DOHH2 (cell line): ENCODE measurements around the gene SCGB1D1.

Experiments used
- H3F3A ChIP-seq: fragments of 200-600 bp; sonication (generic), shearing (Covaris generic); 2 replicates; pipeline ENCODE4 v1.6.0; 2016; ENCODE audit warnings: antibody characterized with exemption, mild to moderate bottlenecking; ENCODE audit not compliant: control insufficient read depth, insufficient read depth
- H3K27ac ChIP-seq: fragments of 200-600 bp; sonication (generic); 2 replicates; pipeline ENCODE4 v1.5.1; 2014; ENCODE audit warnings: low read depth, mild to moderate bottlenecking, low read length, moderate library complexity
- H3K27me3 ChIP-seq: fragments of 200-600 bp; sonication (generic); 2 replicates; pipeline ENCODE4 v1.6.1; 2014; ENCODE audit warnings: mild to moderate bottlenecking, low read length, mixed read lengths; ENCODE audit not compliant: control insufficient read depth
- H3K36me3 ChIP-seq: fragments of 200-600 bp; sonication (generic); 2 replicates; pipeline ENCODE4 v1.6.1; 2014; ENCODE audit warnings: mild to moderate bottlenecking, low read length, moderate library complexity, mixed read lengths; ENCODE audit not compliant: control insufficient read depth
- H3K4me1 ChIP-seq: fragments of 200-600 bp; sonication (generic); 2 replicates; pipeline ENCODE4 v1.6.1; 2014; ENCODE audit warnings: mild to moderate bottlenecking, low read length, mixed read lengths; ENCODE audit not compliant: control insufficient read depth
- H3K4me2 ChIP-seq: fragments of 200-600 bp; sonication (generic); 2 replicates; pipeline ENCODE4 v1.6.0; 2014; ENCODE audit warnings: mild to moderate bottlenecking, low read length, moderate library complexity
- H3K4me3 ChIP-seq: fragments of 200-600 bp; sonication (generic); 2 replicates; pipeline ENCODE4 v1.5.1; 2014; ENCODE audit warnings: mild to moderate bottlenecking, low read length, mixed read lengths
- H3K79me2 ChIP-seq: fragments of 200-600 bp; sonication (generic); 2 replicates; pipeline ENCODE4 v1.6.1; 2014; ENCODE audit warnings: mild to moderate bottlenecking, low read length, mixed read lengths; ENCODE audit not compliant: control insufficient read depth
- H3K9me2 ChIP-seq: fragments of 200-600 bp; sonication (generic); replicated peaks from 2 replicates; pipeline ENCODE4 v1.6.1; 2014; ENCODE audit warnings: mild to moderate bottlenecking, low read length, mixed read lengths; ENCODE audit not compliant: control insufficient read depth
- H3K9me3 ChIP-seq: fragments of 200-600 bp; sonication (generic); 2 replicates; pipeline ENCODE4 v1.6.1; 2014; ENCODE audit warnings: antibody characterized with exemption, low read length, mixed read lengths; ENCODE audit not compliant: control insufficient read depth, insufficient read depth
- H4K20me1 ChIP-seq: fragments of 200-600 bp; sonication (generic); 2 replicates; pipeline ENCODE4 v1.6.0; 2014; ENCODE audit warnings: low read depth, mild to moderate bottlenecking, antibody characterized with exemption, low read length, moderate library complexity; ENCODE audit not compliant: control insufficient read depth, insufficient read depth
- EZH2phosphoT487 ChIP-seq: fragments of 200-600 bp; sonication (generic); IDR thresholded peaks from 2 replicates; pipeline ENCODE4 v1.6.1; 2017; ENCODE audit warnings: borderline replicate concordance, mild to moderate bottlenecking, antibody characterized with exemption, low read length, moderate library complexity, mixed read lengths
- TF ChIP-seq, protein P1 (sequence below): fragments of 200-600 bp; sonication (generic); IDR thresholded peaks from one replicate; pipeline ENCODE4 v1.5.1; 2014; ENCODE audit warnings: antibody characterized with exemption, mild to moderate bottlenecking, low read depth, low read length; ENCODE audit not compliant: poor library complexity, severe bottlenecking

The SCGB1D1 gene

GRCh38 chr11:62217191-62217748, 27.3 kb downstream of the SCGB1D1 start:
- no peaks in the 10 kb centered on the region for H3K36me3 ChIP-seq

DNA sequence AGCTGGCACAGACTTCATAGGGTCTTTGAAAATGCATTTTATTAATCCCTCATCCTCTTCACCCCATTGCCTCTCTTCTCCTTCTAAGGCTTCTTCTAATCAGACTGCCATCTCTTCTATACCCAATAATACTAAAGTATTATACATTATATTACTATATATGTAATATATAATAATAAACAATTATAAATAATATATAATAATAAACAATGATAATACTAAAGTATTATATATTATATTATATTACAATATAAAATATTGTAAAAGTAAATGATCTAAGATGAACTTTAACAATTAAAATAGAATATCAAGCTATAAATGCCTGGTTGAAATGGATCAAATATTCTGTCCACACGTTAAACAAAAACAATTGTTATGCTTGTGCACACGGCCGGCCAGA, 31.5 kb downstream of the SCGB1D1 start:
- no peak overlapping the region for H3K4me2 ChIP-seq
- no peaks in the 10 kb centered on the region for H4K20me1 ChIP-seq
- no peaks in the 10 kb centered on the region for H3K79me2 ChIP-seq
- H3K4me1 ChIP-seq = no peaks in the 10 kb centered on the region
- H3K9me2 ChIP-seq = no peaks in the 10 kb centered on the region
- H3K27ac ChIP-seq = no peak overlapping the region
- H3K4me3 ChIP-seq = no peak overlapping the region
- H3K27me3 ChIP-seq = no peaks in the 10 kb centered on the region; the same call in 1 of the 2 replicates
- H3F3A ChIP-seq = no peaks in the 10 kb centered on the region
- TF ChIP-seq EZH2phosphoT487 = no peak
- TF ChIP-seq, protein P1, sequence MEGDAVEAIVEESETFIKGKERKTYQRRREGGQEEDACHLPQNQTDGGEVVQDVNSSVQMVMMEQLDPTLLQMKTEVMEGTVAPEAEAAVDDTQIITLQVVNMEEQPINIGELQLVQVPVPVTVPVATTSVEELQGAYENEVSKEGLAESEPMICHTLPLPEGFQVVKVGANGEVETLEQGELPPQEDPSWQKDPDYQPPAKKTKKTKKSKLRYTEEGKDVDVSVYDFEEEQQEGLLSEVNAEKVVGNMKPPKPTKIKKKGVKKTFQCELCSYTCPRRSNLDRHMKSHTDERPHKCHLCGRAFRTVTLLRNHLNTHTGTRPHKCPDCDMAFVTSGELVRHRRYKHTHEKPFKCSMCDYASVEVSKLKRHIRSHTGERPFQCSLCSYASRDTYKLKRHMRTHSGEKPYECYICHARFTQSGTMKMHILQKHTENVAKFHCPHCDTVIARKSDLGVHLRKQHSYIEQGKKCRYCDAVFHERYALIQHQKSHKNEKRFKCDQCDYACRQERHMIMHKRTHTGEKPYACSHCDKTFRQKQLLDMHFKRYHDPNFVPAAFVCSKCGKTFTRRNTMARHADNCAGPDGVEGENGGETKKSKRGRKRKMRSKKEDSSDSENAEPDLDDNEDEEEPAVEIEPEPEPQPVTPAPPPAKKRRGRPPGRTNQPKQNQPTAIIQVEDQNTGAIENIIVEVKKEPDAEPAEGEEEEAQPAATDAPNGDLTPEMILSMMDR = no peak
- peaks cover 27% of the 10 kb centered on the region for H3K9me3 ChIP-seq
- no peaks in the 10 kb centered on the region for H3K36me3 ChIP-seq

More at GRCh38 chr11:62217191-62217748, 27.3 kb downstream of the SCGB1D1 start:
- no peak overlapping the region for H3K4me2 ChIP-seq
- H3K4me3 ChIP-seq = no peak overlapping the region
- H3K27me3 ChIP-seq = peaks cover 9% of the 10 kb centered on the region; the same call in 1 of the 2 replicates
- TF ChIP-seq EZH2phosphoT487 = no peak
- TF ChIP-seq, protein P1 = peak; percentile 33
- 0 out of 2 replicates have a peak, but pooled peaks cover 4% of the 10 kb centered on the region for H3K9me3 ChIP-seq
- H3F3A ChIP-seq = no peaks in the 10 kb centered on the region
- no peak overlapping the region for H3K27ac ChIP-seq
- H4K20me1 ChIP-seq = no peaks in the 10 kb centered on the region
- no peaks in the 10 kb centered on the region for H3K9me2 ChIP-seq
- H3K4me1 ChIP-seq = no peaks in the 10 kb centered on the region
- H3K79me2 ChIP-seq = no peaks in the 10 kb centered on the region

GRCh38 chr11:62223095-62223494, 33.1 kb downstream of the SCGB1D1 start:
- no peak for TF ChIP-seq EZH2phosphoT487
- TF ChIP-seq, protein P1 = no peak
- Histone ChIP-seq H3K4me1 (no peaks in the 10 kb centered on the region), H4K20me1 (no peaks in the 10 kb centered on the region), H3K36me3 (no peaks in the 10 kb centered on the region), H3K79me2 (no peaks in the 10 kb centered on the region), H3K27me3 (no peaks in the 10 kb centered on the region), H3K9me3 (peaks cover 27% of the 10 kb centered on the region), H3K4me3 (no peak overlapping the region), H3K9me2 (no peaks in the 10 kb centered on the region), H3K27ac (no peak overlapping the region), H3K4me2 (no peak overlapping the region), H3F3A (no peaks in the 10 kb centered on the region)
